HG03571 (cell line): ENCODE data around the gene P2RX2.

Experiments used
- ATAC-seq: cut with Tn5 transposase; IDR thresholded peaks from one replicate; pipeline ENCODE4 v1.9.1; 2021; ENCODE audit not compliant: unreplicated experiment

P2RX2 gene

GRCh38 chr12:132602572-132603239, 15.9 kb upstream of the P2RX2 start:
- no peak for ATAC-seq

- ATAC-seq: no peak
Measured at GRCh38 chr12:132603240-132604150, 15.1 kb upstream of the P2RX2 start.

- ATAC-seq: no peak
Measured at GRCh38 chr12:132604151-132604618, 14.4 kb upstream of the P2RX2 start.

GRCh38 chr12:132604668-132605441, 13.7 kb upstream of the P2RX2 start:
- no peak for ATAC-seq

- ATAC-seq: no peak
Measured at GRCh38 chr12:132605892-132606291, 12.7 kb upstream of the P2RX2 start.

GRCh38 chr12:132606466-132606865, 12.1 kb upstream of the P2RX2 start:
- ATAC-seq: no peak

- ATAC-seq: no peak
Measured at GRCh38 chr12:132606927-132607326, 11.6 kb upstream of the P2RX2 start.

- no peak for ATAC-seq
Measured at GRCh38 chr12:132608231-132609171, 10.1 kb upstream of the P2RX2 start.

- no peak for ATAC-seq
Measured at GRCh38 chr12:132610051-132610759, 8.4 kb upstream of the P2RX2 start, which contains the start of gene LRCOL1. Gene LRCOL1 (minus strand): TSS chr12:132610582. CDS start chr12:132606251, 4,331 bp downstream.

- no peak for ATAC-seq
Measured at GRCh38 chr12:132610866-132611602, 7.5 kb upstream of the P2RX2 start.

GRCh38 chr12:132611620-132612019, 7.0 kb upstream of the P2RX2 start:
- no peak for ATAC-seq

GRCh38 chr12:132614029-132614428, 4.5 kb upstream of the P2RX2 start:
- no peak for ATAC-seq

- ATAC-seq: no peak
Measured at GRCh38 chr12:132614861-132615578, 3.6 kb upstream of the P2RX2 start.

GRCh38 chr12:132615579-132616038, 3.0 kb upstream of the P2RX2 start:
- ATAC-seq: no peak

GRCh38 chr12:132617135-132617701, 1.4 kb upstream of the P2RX2 start:
- no peak for ATAC-seq

- no peak for ATAC-seq
Measured at GRCh38 chr12:132617822-132618682, 524 bp upstream of the P2RX2 start.

- no peak for ATAC-seq
Measured at GRCh38 chr12:132619071-132619385, 452 bp downstream of the P2RX2 start.
